LNCAP (cell line): ENCODE data around the gene SLC18A3.

Experiments
- CTCF ChIP-seq: fragments of 450-650 bp; IDR thresholded peaks from 2 replicates; pipeline ENCODE4 v1.5.1; 2017; ENCODE audit warnings: mild to moderate bottlenecking

Gene SLC18A3

GRCh38 chr10:49653273-49653929 is 43.3 kb downstream of the SLC18A3 start:
- no peak for TF ChIP-seq CTCF

GRCh38 chr10:49654036-49654693 is 44.1 kb downstream of the SLC18A3 start:
- TF ChIP-seq CTCF: no peak

GRCh38 chr10:49655099-49655498 is 45.0 kb downstream of the SLC18A3 start:
- no peak for TF ChIP-seq CTCF

GRCh38 chr10:49656845-49657493 is 46.9 kb downstream of the SLC18A3 start:
- no peak for TF ChIP-seq CTCF

GRCh38 chr10:49657606-49658005 is 47.5 kb downstream of the SLC18A3 start:
- no peak for TF ChIP-seq CTCF

GRCh38 chr10:49661140-49661856 is 51.2 kb downstream of the SLC18A3 start:
- no peak for TF ChIP-seq CTCF
